PC-9 (cell line): ENCODE results near the gene ZCCHC2. TPM values are rescaled to one million over a fixed set of nuclear protein-coding genes. Genes with fewer than 3 reads are reported as not detected.

Experiments
- Bru-seq: library from RNA; stranded (reverse); fragments of 400-500 nt; gene quantifications from one replicate; lab custom pipeline; 2021; lab: Mats Ljungman, UMichigan
- BruChase-seq, 2 experiments: library from RNA; stranded (reverse); fragments of 400-500 nt; gene quantifications; one replicate each; lab custom pipeline; 2021; lab: Mats Ljungman, UMichigan
- BruUV-seq: library from RNA; stranded (reverse); fragments of 400-500 nt; replicated peaks from 2 replicates; lab custom pipeline; 2021; lab: Mats Ljungman, UMichigan
- CTCF ChIA-PET: fragments of 300-600 bp; sonication (Branson Sonifier 250); formaldehyde crosslinking; loops from one replicate; lab custom pipeline; 2022; ENCODE audit warnings: antibody characterized with exemption; lab: Charles Lee
- POLR2A ChIA-PET: fragments of 300-600 bp; sonication (Branson Sonifier 250); formaldehyde crosslinking; loops from one replicate; lab custom pipeline; 2022; ENCODE audit warnings: antibody characterized with exemption; ENCODE audit not compliant: unreplicated experiment; lab: Charles Lee
- DNase-seq, 2 experiments: peaks; one replicate each; pipeline versions ENCODE4 v3.0.0 to v3.0.0-alpha.2; 2015 to 2022; ENCODE audit warnings: mixed read lengths in 1 of 2
- H2AFZ ChIP-seq: fragments of 200-600 bp; sonication (generic); 2 replicates; pipeline ENCODE4 v1.8.1; 2017; ENCODE audit warnings: antibody characterized with exemption
- H3F3A ChIP-seq: fragments of 200-600 bp; sonication (generic); 2 replicates; pipeline ENCODE4 v1.8.1; 2017; ENCODE audit warnings: antibody characterized with exemption, mild to moderate bottlenecking, low read depth; ENCODE audit not compliant: insufficient read depth
- H3K27ac ChIP-seq: fragments of 200-600 bp; sonication (generic); 2 replicates; pipeline ENCODE4 v1.6.1; 2016; ENCODE audit warnings: mixed run types
- H3K27me3 ChIP-seq: fragments of 200-600 bp; sonication (generic); 2 replicates; pipeline ENCODE4 v1.6.1; 2016; ENCODE audit warnings: low read depth, mixed run types; ENCODE audit not compliant: insufficient read depth
- H3K36me3 ChIP-seq: fragments of 200-600 bp; sonication (generic); 2 replicates; pipeline ENCODE4 v1.6.1; 2016; ENCODE audit warnings: low read depth, mixed run types
- H3K4me1 ChIP-seq: fragments of 200-600 bp; sonication (generic); replicated peaks from 2 replicates; pipeline ENCODE4 v1.6.1; 2016; ENCODE audit warnings: mixed run types; ENCODE audit not compliant: insufficient read depth
- H3K4me2 ChIP-seq: fragments of 200-600 bp; sonication (generic); 2 replicates; pipeline ENCODE4 v1.6.1; 2017; ENCODE audit warnings: mixed run types
- H3K4me3 ChIP-seq: fragments of 200-600 bp; sonication (generic); 2 replicates; pipeline ENCODE4 v1.6.1; 2016; ENCODE audit warnings: mixed run types
- H3K79me2 ChIP-seq: fragments of 200-600 bp; sonication (generic); 2 replicates; pipeline ENCODE4 v1.6.1; 2017; ENCODE audit warnings: low read depth, mixed run types
- H3K9me2 ChIP-seq: fragments of 200-600 bp; sonication (generic); 2 replicates; pipeline ENCODE4 v1.8.1; 2017; ENCODE audit warnings: mild to moderate bottlenecking; ENCODE audit not compliant: insufficient read depth
- H3K9me3 ChIP-seq: fragments of 200-600 bp; sonication (generic); 2 replicates; pipeline ENCODE4 v1.8.1; 2016; ENCODE audit warnings: low read depth; ENCODE audit not compliant: insufficient read depth
- H4K20me1 ChIP-seq: fragments of 200-600 bp; sonication (generic); 2 replicates; pipeline ENCODE4 v1.8.1; 2017; ENCODE audit not compliant: insufficient read depth
- CTCF ChIP-seq: fragments of 200-600 bp; sonication (generic); conservative IDR thresholded peaks from 2 replicates; pipeline ENCODE4 v1.6.1; 2017; ENCODE audit warnings: mixed run types, antibody characterized with exemption, mild to moderate bottlenecking, moderate library complexity
- EZH2 ChIP-seq: fragments of 200-600 bp; sonication (generic); IDR thresholded peaks from 2 replicates; pipeline ENCODE4 v1.8.0; 2017; ENCODE audit warnings: antibody characterized with exemption, low read depth
- intact Hi-C: fragments of 100-400 bp; cut with micrococcal nuclease; formaldehyde crosslinking; loops from one replicate; pipeline ENCODE4 v1.10.0; 2022; ENCODE audit not compliant: unreplicated experiment
- long read RNA-seq: library from polyadenylated mRNA; stranded (forward); transcript quantifications from one replicate; pipeline ENCODE4 v2.0.0, GENCODE V29; 2022
- total RNA-seq: library from RNA; stranded (reverse); gene quantifications from 2 replicates; pipeline ENCODE4 v1.2.3, GENCODE V29; 2021

Gene ZCCHC2
- total RNA-seq (12.0 and 18.1 TPM in 2 replicates), Bru-seq, nascent RNA (percentile 69 among the genes with signal in this experiment), BruChase-seq, experiment 1, labeled RNA remaining after a 2-hour chase (percentile 70 among the genes with signal in this experiment), BruChase-seq, experiment 2, labeled RNA remaining after a 6-hour chase (percentile 70 among the genes with signal in this experiment)
- long read RNA-seq, partial matches to known transcripts: 1 of 2 reads
- long read RNA-seq, other reads (novel, unspliced or antisense): 1 of 2 reads

- ChIA-PET CTCF (interaction anchor here (0.5 kb wide), 1 partner anchor 78 kb away, joined by 5 read pairs; no protein-coding TSS in a partner anchor), POLR2A (interaction anchor here (0.6 to 0.7 kb wide), 2 partner anchors 45 to 336 kb away, joined by 3 to 4 read pairs; partner anchors contain the start of genes PIGN and RELCH)
Observed at GRCh38 chr18:62522504-62523254, at the start of gene ZCCHC2. TSS of gene ZCCHC2 (plus strand) at chr18:62523025. CDS start at chr18:62523425, 400 bp downstream.

GRCh38 chr18:62479574-62479973, 43.3 kb upstream of the ZCCHC2 start:
- H3K27ac ChIP-seq: no peak overlapping the region
- peaks cover 11% of the 10 kb centered on the region; the same call in 1 of the 2 replicates for H3K9me3 ChIP-seq
- H3K4me1 ChIP-seq: peaks cover 2% of the 10 kb centered on the region
- POLR2A ChIA-PET: no interaction called here
- H2AFZ ChIP-seq: no peak overlapping the region
- DNase-seq: no peak
- H3K27me3 ChIP-seq: no peaks in the 10 kb centered on the region
- intact Hi-C loops: no loop called here
- H4K20me1 ChIP-seq: no peaks in the 10 kb centered on the region
- H3K4me2 ChIP-seq: no peak overlapping the region
- H3F3A ChIP-seq: 0 out of 2 replicates have a peak, but pooled peaks cover 4% of the 10 kb centered on the region
- H3K79me2 ChIP-seq: no peaks in the 10 kb centered on the region
- TF ChIP-seq EZH2 (no peak), CTCF (no peak)
- no peaks in the 10 kb centered on the region for H3K9me2 ChIP-seq
- BruUV-seq: no TSS peak
- CTCF ChIA-PET: no interaction called here
- H3K4me3 ChIP-seq: no peak overlapping the region
- no peaks in the 10 kb centered on the region for H3K36me3 ChIP-seq

More at GRCh38 chr18:62522504-62523254, at the start of gene ZCCHC2:
- H3K9me2 ChIP-seq: no peaks in the 10 kb centered on the region
- no peaks in the 10 kb centered on the region for H3K36me3 ChIP-seq
- H3F3A ChIP-seq: peaks cover 18% of the 10 kb centered on the region
- H3K4me1 ChIP-seq: peaks cover 30% of the 10 kb centered on the region
- BruUV-seq: no TSS peak
- H2AFZ ChIP-seq: peak within 1 kb of the TSS; percentile 77
- intact Hi-C loops: loop anchor here (2.0 to 10.0 kb wide), 3 partner anchors 35 to 198 kb away; partner anchors contain the start of gene TNFRSF11A
- H3K4me2 ChIP-seq: peak within 1 kb of the TSS; percentile 99
- H3K79me2 ChIP-seq: peaks cover 44% of the 10 kb centered on the region
- no peak for TF ChIP-seq EZH2
- TF ChIP-seq CTCF: no peak
- no peaks in the 10 kb centered on the region for H3K27me3 ChIP-seq
- no peaks in the 10 kb centered on the region for H4K20me1 ChIP-seq
- peak; percentile 88 to 96 for DNase-seq
- peak within 1 kb of the TSS; percentile 95 for H3K4me3 ChIP-seq
- H3K9me3 ChIP-seq: no peaks in the 10 kb centered on the region
- peak within 1 kb of the TSS; percentile 53 for H3K27ac ChIP-seq

GRCh38 chr18:62480927-62481326, 41.9 kb upstream of the ZCCHC2 start:
- peaks cover 11% of the 10 kb centered on the region; the same call in 1 of the 2 replicates for H3K9me3 ChIP-seq
- H3K27ac ChIP-seq: no peak overlapping the region
- H3K4me3 ChIP-seq: no peak overlapping the region
- ChIA-PET CTCF (interaction anchor here (0.6 kb wide), 1 partner anchor 53 kb away, joined by 5 read pairs; no protein-coding TSS in a partner anchor), POLR2A (no interaction called here)
- intact Hi-C loops: no loop called here
- H4K20me1 ChIP-seq: no peaks in the 10 kb centered on the region
- BruUV-seq: no TSS peak
- H3F3A ChIP-seq: peaks cover 14% of the 10 kb centered on the region
- H3K4me2 ChIP-seq: no peak overlapping the region
- TF ChIP-seq EZH2 (no peak), CTCF (no peak)
- no peaks in the 10 kb centered on the region for H3K36me3 ChIP-seq
- DNase-seq: no peak
- no peak overlapping the region for H2AFZ ChIP-seq
- H3K9me2 ChIP-seq: no peaks in the 10 kb centered on the region
- no peaks in the 10 kb centered on the region for H3K79me2 ChIP-seq
- H3K27me3 ChIP-seq: no peaks in the 10 kb centered on the region
- H3K4me1 ChIP-seq: peaks cover 13% of the 10 kb centered on the region
